HEK293 (cell line): ENCODE data around the gene FAM110A.

Experiments used
- CTCF ChIA-PET: fragments of 350-600 bp; formaldehyde crosslinking; extraction: SDS; loops from one replicate; lab custom pipeline; 2021; ENCODE audit warnings: antibody characterized with exemption; lab: Yijun Ruan, JAX
- POLR2A ChIA-PET: fragments of 300-600 bp; formaldehyde crosslinking; extraction: SDS; loops from one replicate; lab custom pipeline; 2020; ENCODE audit warnings: antibody characterized with exemption, inconsistent platforms; lab: Yijun Ruan, JAX
- H3K27ac ChIP-seq: fragments of 200-500 bp; sonication (Bioruptor generic); 2 replicates; pipeline ENCODE4 v1.5.1; 2014; ENCODE audit warnings: low read depth, low read length, control low read depth, inconsistent platforms; ENCODE audit errors: extremely low read depth
- H3K36me3 ChIP-seq, 2 experiments: fragments of 200-500 bp in 1 of 2; sonication (Bioruptor generic) in 1 of 2; 1 replicate in 1 of 2; 2 replicates in 1 of 2; pipeline ENCODE4 v1.5.1; 2014 to 2017; ENCODE audit warnings: inconsistent platforms in 2 of 2, low read length in 2 of 2; ENCODE audit not compliant: control insufficient read depth in 2 of 2, insufficient read depth in 1 of 2
- H3K4me1 ChIP-seq: fragments of 200-500 bp; sonication (Bioruptor generic); 2 replicates; pipeline ENCODE4 v1.5.1; 2014; ENCODE audit warnings: mild to moderate bottlenecking, low read length, inconsistent platforms; ENCODE audit not compliant: control insufficient read depth, insufficient read depth
- H3K4me3 ChIP-seq: 2 replicates; pipeline ENCODE4 v1.5.1; 2011; ENCODE audit warnings: low read depth, mild to moderate bottlenecking, control low read depth, low read length, moderate library complexity
- H3K9me3 ChIP-seq: fragments of 200-500 bp; sonication (Bioruptor generic); 2 replicates; pipeline ENCODE4 v1.5.1; 2014; ENCODE audit warnings: low read depth, low read length, inconsistent platforms; ENCODE audit not compliant: control insufficient read depth, insufficient read depth
- GFI1B ChIP-seq: fragments of 450-650 bp; formaldehyde crosslinking; IDR thresholded peaks from 2 replicates; pipeline ENCODE4 v1.5.1; 2016; ENCODE audit warnings: missing biosample characterization, missing genetic modification characterization
- HOXA7 ChIP-seq: sonication (generic); formaldehyde crosslinking; IDR thresholded peaks from 2 replicates; pipeline ENCODE4 v1.8.1; 2022; ENCODE audit warnings: missing genetic modification reagents, borderline replicate concordance
- MEIS1 ChIP-seq: sonication (generic); formaldehyde crosslinking; IDR thresholded peaks from 2 replicates; pipeline ENCODE4 v1.8.1; 2022; ENCODE audit warnings: missing genetic modification reagents, mild to moderate bottlenecking, borderline replicate concordance
- MZF1 ChIP-seq: fragments of 450-650 bp; formaldehyde crosslinking; IDR thresholded peaks from 2 replicates; pipeline ENCODE4 v1.5.1; 2017; ENCODE audit warnings: missing biosample characterization, missing genetic modification characterization, borderline replicate concordance
- TCF7L2 ChIP-seq: IDR thresholded peaks from 2 replicates; pipeline ENCODE4 v1.6.1; 2011; ENCODE audit warnings: low read depth, mild to moderate bottlenecking, inconsistent platforms, low read length, moderate library complexity, borderline replicate concordance
- ZBTB8A ChIP-seq: fragments of 450-650 bp; formaldehyde crosslinking; IDR thresholded peaks from 2 replicates; pipeline ENCODE4 v1.5.1; 2016; ENCODE audit warnings: missing biosample characterization, missing genetic modification characterization
- ZNF19 ChIP-seq: fragments of 450-650 bp; formaldehyde crosslinking; IDR thresholded peaks from 2 replicates; pipeline ENCODE4; 2016; ENCODE audit warnings: missing biosample characterization, missing genetic modification characterization, low read depth
- ZNF239 ChIP-seq: fragments of 450-650 bp; formaldehyde crosslinking; IDR thresholded peaks from 2 replicates; pipeline ENCODE4 v1.5.1; 2016; ENCODE audit warnings: missing biosample characterization, missing genetic modification characterization
- ZNF266 ChIP-seq: fragments of 450-650 bp; formaldehyde crosslinking; IDR thresholded peaks from 2 replicates; pipeline ENCODE4 v1.5.1; 2016; ENCODE audit warnings: missing biosample characterization, missing genetic modification characterization, low read depth
- ZNF274 ChIP-seq, 2 experiments: fragments of 200-500 bp in 1 of 2; fragments of 450-650 bp in 1 of 2; sonication (Bioruptor generic) in 1 of 2; formaldehyde crosslinking in 1 of 2; IDR thresholded peaks; 2 replicates each; pipeline versions ENCODE4 v1.5.1 to v1.6.1; 2014 to 2016; ENCODE audit warnings: borderline replicate concordance in 1 of 2, inconsistent platforms in 1 of 2, low read length in 1 of 2, missing biosample characterization in 1 of 2, missing genetic modification characterization in 1 of 2
- ZNF521 ChIP-seq: fragments of 450-650 bp; formaldehyde crosslinking; IDR thresholded peaks from 2 replicates; pipeline ENCODE4 v1.5.1; 2017; ENCODE audit warnings: missing biosample characterization, mild to moderate bottlenecking, missing genetic modification characterization
- ZNF677 ChIP-seq: fragments of 450-650 bp; IDR thresholded peaks from 2 replicates; pipeline ENCODE4 v1.5.0; 2018; ENCODE audit warnings: missing biosample characterization, mild to moderate bottlenecking, missing genetic modification characterization, moderate library complexity
- ZNF777 ChIP-seq: fragments of 450-650 bp; formaldehyde crosslinking; IDR thresholded peaks from 2 replicates; pipeline ENCODE4 v1.5.1; 2017; ENCODE audit warnings: missing biosample characterization, missing genetic modification characterization, borderline replicate concordance
- ZSCAN30 ChIP-seq: fragments of 450-650 bp; IDR thresholded peaks from 2 replicates; pipeline ENCODE4 v1.5.1; 2018; ENCODE audit warnings: missing biosample characterization, mild to moderate bottlenecking, missing genetic modification characterization, moderate library complexity
- TF ChIP-seq, protein P1 (sequence below): fragments of 450-650 bp; formaldehyde crosslinking; IDR thresholded peaks from 2 replicates; pipeline ENCODE4 v1.5.1; 2016; ENCODE audit warnings: missing biosample characterization, missing genetic modification characterization
- TF ChIP-seq, protein P2 (sequence below): IDR thresholded peaks from 2 replicates; pipeline ENCODE4 v1.6.1; 2011; ENCODE audit warnings: mild to moderate bottlenecking, low read depth, low read length, borderline replicate concordance
- TF ChIP-seq, protein P3 (sequence below): fragments of 450-650 bp; formaldehyde crosslinking; IDR thresholded peaks from 2 replicates; pipeline ENCODE4 v1.5.1; 2017; ENCODE audit warnings: missing biosample characterization, missing genetic modification characterization
- TF ChIP-seq, protein P4 (sequence below): fragments of 450-650 bp; formaldehyde crosslinking; IDR thresholded peaks from 2 replicates; pipeline ENCODE4 v1.5.1; 2016; ENCODE audit warnings: missing biosample characterization, missing genetic modification characterization
- TF ChIP-seq, protein P5 (sequence below): fragments of 450-650 bp; formaldehyde crosslinking; IDR thresholded peaks from 2 replicates; pipeline ENCODE4 v1.5.1; 2016; ENCODE audit warnings: missing biosample characterization, missing genetic modification characterization, borderline replicate concordance
- TF ChIP-seq, protein P6 (sequence below): fragments of 450-650 bp; formaldehyde crosslinking; conservative IDR thresholded peaks from 2 replicates; pipeline ENCODE4 v1.5.1; 2016; ENCODE audit warnings: low read depth, missing biosample characterization, missing genetic modification characterization

The FAM110A gene

DNA sequence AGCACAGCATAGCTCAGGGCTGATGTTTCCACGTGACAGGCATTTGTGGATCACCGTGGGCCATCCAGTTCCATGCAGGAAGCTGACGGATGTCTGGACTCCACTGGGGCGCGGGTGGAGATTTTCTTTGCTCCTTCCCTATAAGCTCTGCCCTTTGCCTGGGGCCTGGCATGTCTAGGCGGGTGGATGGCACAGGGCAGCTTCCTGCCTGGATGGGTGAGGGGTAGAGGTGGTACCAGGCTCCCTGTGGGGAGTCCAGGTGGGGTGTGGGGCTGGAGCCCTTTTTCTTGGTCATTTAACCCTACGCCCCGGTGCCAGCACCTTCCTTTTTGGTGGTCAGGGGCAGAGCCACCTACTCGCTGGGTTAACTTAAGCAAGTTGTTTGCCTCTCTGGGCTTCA is 10.4 kb downstream of the FAM110A start:
- TF ChIP-seq ZNF266 (no peak), GFI1B (tag by site-specific recombination) (no peak), TCF7L2 (no peak), MZF1 (tag by site-specific recombination) (no peak), ZNF677 (tag by site-specific recombination) (no peak), ZNF274 (IDR thresholded peaks at IDR 0.05; ENCODE audit: low read length) (no peak), ZNF274 (tag by site-specific recombination; IDR thresholded peaks at IDR 0.05; ENCODE audit: borderline replicate concordance) (no peak), ZBTB8A (no peak), MEIS1 (CRISPR knock-in tag) (no peak), ZNF239 (no peak), ZSCAN30 (tag by site-specific recombination) (no peak), ZNF19 (no peak), HOXA7 (CRISPR knock-in tag) (no peak), ZNF777 (no peak), ZNF521 (tag by site-specific recombination) (no peak)
- TF ChIP-seq, protein P1, sequence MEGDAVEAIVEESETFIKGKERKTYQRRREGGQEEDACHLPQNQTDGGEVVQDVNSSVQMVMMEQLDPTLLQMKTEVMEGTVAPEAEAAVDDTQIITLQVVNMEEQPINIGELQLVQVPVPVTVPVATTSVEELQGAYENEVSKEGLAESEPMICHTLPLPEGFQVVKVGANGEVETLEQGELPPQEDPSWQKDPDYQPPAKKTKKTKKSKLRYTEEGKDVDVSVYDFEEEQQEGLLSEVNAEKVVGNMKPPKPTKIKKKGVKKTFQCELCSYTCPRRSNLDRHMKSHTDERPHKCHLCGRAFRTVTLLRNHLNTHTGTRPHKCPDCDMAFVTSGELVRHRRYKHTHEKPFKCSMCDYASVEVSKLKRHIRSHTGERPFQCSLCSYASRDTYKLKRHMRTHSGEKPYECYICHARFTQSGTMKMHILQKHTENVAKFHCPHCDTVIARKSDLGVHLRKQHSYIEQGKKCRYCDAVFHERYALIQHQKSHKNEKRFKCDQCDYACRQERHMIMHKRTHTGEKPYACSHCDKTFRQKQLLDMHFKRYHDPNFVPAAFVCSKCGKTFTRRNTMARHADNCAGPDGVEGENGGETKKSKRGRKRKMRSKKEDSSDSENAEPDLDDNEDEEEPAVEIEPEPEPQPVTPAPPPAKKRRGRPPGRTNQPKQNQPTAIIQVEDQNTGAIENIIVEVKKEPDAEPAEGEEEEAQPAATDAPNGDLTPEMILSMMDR: no peak
- TF ChIP-seq, protein P2, sequence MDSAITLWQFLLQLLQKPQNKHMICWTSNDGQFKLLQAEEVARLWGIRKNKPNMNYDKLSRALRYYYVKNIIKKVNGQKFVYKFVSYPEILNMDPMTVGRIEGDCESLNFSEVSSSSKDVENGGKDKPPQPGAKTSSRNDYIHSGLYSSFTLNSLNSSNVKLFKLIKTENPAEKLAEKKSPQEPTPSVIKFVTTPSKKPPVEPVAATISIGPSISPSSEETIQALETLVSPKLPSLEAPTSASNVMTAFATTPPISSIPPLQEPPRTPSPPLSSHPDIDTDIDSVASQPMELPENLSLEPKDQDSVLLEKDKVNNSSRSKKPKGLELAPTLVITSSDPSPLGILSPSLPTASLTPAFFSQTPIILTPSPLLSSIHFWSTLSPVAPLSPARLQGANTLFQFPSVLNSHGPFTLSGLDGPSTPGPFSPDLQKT: no peak
- TF ChIP-seq, protein P3, sequence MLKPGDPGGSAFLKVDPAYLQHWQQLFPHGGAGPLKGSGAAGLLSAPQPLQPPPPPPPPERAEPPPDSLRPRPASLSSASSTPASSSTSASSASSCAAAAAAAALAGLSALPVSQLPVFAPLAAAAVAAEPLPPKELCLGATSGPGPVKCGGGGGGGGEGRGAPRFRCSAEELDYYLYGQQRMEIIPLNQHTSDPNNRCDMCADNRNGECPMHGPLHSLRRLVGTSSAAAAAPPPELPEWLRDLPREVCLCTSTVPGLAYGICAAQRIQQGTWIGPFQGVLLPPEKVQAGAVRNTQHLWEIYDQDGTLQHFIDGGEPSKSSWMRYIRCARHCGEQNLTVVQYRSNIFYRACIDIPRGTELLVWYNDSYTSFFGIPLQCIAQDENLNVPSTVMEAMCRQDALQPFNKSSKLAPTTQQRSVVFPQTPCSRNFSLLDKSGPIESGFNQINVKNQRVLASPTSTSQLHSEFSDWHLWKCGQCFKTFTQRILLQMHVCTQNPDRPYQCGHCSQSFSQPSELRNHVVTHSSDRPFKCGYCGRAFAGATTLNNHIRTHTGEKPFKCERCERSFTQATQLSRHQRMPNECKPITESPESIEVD (tag by site-specific recombination): no peak
- TF ChIP-seq, protein P4, sequence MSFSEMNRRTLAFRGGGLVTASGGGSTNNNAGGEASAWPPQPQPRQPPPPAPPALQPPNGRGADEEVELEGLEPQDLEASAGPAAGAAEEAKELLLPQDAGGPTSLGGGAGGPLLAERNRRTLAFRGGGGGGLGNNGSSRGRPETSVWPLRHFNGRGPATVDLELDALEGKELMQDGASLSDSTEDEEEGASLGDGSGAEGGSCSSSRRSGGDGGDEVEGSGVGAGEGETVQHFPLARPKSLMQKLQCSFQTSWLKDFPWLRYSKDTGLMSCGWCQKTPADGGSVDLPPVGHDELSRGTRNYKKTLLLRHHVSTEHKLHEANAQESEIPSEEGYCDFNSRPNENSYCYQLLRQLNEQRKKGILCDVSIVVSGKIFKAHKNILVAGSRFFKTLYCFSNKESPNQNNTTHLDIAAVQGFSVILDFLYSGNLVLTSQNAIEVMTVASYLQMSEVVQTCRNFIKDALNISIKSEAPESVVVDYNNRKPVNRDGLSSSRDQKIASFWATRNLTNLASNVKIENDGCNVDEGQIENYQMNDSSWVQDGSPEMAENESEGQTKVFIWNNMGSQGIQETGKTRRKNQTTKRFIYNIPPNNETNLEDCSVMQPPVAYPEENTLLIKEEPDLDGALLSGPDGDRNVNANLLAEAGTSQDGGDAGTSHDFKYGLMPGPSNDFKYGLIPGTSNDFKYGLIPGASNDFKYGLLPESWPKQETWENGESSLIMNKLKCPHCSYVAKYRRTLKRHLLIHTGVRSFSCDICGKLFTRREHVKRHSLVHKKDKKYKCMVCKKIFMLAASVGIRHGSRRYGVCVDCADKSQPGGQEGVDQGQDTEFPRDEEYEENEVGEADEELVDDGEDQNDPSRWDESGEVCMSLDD (tag by site-specific recombination): no peak
- TF ChIP-seq, protein P5, sequence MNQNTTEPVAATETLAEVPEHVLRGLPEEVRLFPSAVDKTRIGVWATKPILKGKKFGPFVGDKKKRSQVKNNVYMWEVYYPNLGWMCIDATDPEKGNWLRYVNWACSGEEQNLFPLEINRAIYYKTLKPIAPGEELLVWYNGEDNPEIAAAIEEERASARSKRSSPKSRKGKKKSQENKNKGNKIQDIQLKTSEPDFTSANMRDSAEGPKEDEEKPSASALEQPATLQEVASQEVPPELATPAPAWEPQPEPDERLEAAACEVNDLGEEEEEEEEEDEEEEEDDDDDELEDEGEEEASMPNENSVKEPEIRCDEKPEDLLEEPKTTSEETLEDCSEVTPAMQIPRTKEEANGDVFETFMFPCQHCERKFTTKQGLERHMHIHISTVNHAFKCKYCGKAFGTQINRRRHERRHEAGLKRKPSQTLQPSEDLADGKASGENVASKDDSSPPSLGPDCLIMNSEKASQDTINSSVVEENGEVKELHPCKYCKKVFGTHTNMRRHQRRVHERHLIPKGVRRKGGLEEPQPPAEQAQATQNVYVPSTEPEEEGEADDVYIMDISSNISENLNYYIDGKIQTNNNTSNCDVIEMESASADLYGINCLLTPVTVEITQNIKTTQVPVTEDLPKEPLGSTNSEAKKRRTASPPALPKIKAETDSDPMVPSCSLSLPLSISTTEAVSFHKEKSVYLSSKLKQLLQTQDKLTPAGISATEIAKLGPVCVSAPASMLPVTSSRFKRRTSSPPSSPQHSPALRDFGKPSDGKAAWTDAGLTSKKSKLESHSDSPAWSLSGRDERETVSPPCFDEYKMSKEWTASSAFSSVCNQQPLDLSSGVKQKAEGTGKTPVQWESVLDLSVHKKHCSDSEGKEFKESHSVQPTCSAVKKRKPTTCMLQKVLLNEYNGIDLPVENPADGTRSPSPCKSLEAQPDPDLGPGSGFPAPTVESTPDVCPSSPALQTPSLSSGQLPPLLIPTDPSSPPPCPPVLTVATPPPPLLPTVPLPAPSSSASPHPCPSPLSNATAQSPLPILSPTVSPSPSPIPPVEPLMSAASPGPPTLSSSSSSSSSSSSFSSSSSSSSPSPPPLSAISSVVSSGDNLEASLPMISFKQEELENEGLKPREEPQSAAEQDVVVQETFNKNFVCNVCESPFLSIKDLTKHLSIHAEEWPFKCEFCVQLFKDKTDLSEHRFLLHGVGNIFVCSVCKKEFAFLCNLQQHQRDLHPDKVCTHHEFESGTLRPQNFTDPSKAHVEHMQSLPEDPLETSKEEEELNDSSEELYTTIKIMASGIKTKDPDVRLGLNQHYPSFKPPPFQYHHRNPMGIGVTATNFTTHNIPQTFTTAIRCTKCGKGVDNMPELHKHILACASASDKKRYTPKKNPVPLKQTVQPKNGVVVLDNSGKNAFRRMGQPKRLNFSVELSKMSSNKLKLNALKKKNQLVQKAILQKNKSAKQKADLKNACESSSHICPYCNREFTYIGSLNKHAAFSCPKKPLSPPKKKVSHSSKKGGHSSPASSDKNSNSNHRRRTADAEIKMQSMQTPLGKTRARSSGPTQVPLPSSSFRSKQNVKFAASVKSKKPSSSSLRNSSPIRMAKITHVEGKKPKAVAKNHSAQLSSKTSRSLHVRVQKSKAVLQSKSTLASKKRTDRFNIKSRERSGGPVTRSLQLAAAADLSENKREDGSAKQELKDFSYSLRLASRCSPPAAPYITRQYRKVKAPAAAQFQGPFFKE (tag by site-specific recombination): no peak
- TF ChIP-seq, protein P6, sequence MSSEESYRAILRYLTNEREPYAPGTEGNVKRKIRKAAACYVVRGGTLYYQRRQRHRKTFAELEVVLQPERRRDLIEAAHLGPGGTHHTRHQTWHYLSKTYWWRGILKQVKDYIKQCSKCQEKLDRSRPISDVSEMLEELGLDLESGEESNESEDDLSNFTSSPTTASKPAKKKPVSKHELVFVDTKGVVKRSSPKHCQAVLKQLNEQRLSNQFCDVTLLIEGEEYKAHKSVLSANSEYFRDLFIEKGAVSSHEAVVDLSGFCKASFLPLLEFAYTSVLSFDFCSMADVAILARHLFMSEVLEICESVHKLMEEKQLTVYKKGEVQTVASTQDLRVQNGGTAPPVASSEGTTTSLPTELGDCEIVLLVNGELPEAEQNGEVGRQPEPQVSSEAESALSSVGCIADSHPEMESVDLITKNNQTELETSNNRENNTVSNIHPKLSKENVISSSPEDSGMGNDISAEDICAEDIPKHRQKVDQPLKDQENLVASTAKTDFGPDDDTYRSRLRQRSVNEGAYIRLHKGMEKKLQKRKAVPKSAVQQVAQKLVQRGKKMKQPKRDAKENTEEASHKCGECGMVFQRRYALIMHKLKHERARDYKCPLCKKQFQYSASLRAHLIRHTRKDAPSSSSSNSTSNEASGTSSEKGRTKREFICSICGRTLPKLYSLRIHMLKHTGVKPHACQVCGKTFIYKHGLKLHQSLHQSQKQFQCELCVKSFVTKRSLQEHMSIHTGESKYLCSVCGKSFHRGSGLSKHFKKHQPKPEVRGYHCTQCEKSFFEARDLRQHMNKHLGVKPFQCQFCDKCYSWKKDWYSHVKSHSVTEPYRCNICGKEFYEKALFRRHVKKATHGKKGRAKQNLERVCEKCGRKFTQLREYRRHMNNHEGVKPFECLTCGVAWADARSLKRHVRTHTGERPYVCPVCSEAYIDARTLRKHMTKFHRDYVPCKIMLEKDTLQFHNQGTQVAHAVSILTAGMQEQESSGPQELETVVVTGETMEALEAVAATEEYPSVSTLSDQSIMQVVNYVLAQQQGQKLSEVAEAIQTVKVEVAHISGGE (tag by site-specific recombination): no peak
- Histone ChIP-seq H3K27ac (no peak overlapping the region), H3K4me3 (no peak overlapping the region), H3K4me1 (peaks cover 2% of the 10 kb centered on the region; the same call in 1 of the 2 replicates), H3K9me3 (no peaks in the 10 kb centered on the region), H3K36me3 (peaks cover 0 to 2% of the 10 kb centered on the region in 2 experiments; a peak in 1 of 3 replicates)
- ChIA-PET POLR2A (interaction anchor here (2.1 kb wide), 1 partner anchor 10 kb away, joined by 13 read pairs; the partner anchor contains the start of gene FAM110A), CTCF (interaction anchor here (0.7 to 1.7 kb wide), 3 partner anchors 16 to 113 kb away, joined by 3 to 5 read pairs (median 3); no protein-coding TSS in a partner anchor)
